NB4 (cell line): ENCODE measurements around the gene SMCO4.

ENCODE experiments used
- MYC ChIP-seq: IDR thresholded peaks from 2 replicates; pipeline ENCODE4 v1.6.1; 2011; ENCODE audit warnings: low read depth, low read length
- POLR2A ChIP-seq: IDR thresholded peaks from 2 replicates; pipeline ENCODE4 v1.6.1; 2011; ENCODE audit warnings: mild to moderate bottlenecking; ENCODE audit not compliant: insufficient read length; ENCODE audit errors: extremely low read depth
- TF ChIP-seq, protein P1 (sequence below): IDR thresholded peaks from one replicate; pipeline ENCODE4 v1.5.1; 2012; ENCODE audit warnings: low read depth, low read length

DNA sequence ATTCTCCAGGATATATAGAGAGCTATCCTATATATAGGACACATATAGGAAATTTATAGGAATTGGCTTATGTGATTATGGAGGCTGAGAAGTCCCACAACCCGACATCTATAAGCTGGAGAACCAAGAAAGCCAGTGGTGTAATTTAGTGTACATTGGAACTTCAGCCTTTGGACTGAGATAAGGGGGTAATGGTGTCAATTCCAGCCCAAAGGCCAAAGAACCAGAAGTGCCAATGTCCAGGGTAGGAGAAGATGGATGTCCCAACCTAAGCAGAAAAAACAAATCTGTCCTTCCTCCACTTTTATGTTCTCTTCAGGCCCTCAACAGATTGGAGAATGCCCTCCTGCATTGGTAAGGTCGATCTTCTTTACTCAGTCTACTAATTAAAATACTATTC, 25.5 kb upstream of the SMCO4 start:
- TF ChIP-seq, protein P1, sequence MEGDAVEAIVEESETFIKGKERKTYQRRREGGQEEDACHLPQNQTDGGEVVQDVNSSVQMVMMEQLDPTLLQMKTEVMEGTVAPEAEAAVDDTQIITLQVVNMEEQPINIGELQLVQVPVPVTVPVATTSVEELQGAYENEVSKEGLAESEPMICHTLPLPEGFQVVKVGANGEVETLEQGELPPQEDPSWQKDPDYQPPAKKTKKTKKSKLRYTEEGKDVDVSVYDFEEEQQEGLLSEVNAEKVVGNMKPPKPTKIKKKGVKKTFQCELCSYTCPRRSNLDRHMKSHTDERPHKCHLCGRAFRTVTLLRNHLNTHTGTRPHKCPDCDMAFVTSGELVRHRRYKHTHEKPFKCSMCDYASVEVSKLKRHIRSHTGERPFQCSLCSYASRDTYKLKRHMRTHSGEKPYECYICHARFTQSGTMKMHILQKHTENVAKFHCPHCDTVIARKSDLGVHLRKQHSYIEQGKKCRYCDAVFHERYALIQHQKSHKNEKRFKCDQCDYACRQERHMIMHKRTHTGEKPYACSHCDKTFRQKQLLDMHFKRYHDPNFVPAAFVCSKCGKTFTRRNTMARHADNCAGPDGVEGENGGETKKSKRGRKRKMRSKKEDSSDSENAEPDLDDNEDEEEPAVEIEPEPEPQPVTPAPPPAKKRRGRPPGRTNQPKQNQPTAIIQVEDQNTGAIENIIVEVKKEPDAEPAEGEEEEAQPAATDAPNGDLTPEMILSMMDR: no peak
- TF ChIP-seq POLR2A (no peak), MYC (no peak)
